Measurements from ENCODE around the gene SLC9A1. TPM values are rescaled to one million over a fixed set of nuclear protein-coding genes. Genes with fewer than 3 reads are reported as not detected.

SLC9A1 gene
- total and polyA plus RNA-seq, 10 of the 15 experiments (the other 5 are each of a cell fraction or from before 2014, with no cell fraction given): 0.87 to 21.4 (median 4.3) TPM

GRCh38 chr1:27201295-27201694 lies 46.4 kb upstream of the SLC9A1 start (continued):
- TF ChIP-seq MLLT1 (IDR thresholded peaks at IDR 0.05): no peak
- TF ChIP-seq MXI1 (IDR thresholded peaks at IDR 0.05; ENCODE audit: low read depth, low read length): no peak
- no peak for TF ChIP-seq TCF7 (IDR thresholded peaks at IDR 0.05; ENCODE audit: borderline replicate concordance)
- TF ChIP-seq SMAD1 (IDR thresholded peaks at IDR 0.05; ENCODE audit: low read depth, partially characterized antibody): no peak
- TF ChIP-seq JUNB (IDR thresholded peaks at IDR 0.05): no peak
- TF ChIP-seq NFYA (IDR thresholded peaks at IDR 0.05; ENCODE audit: borderline replicate concordance, low read depth, low read length): no peak
- TF ChIP-seq MTA3 (IDR thresholded peaks at IDR 0.05; ENCODE audit: borderline replicate concordance, low read length): no peak
- no peak for TF ChIP-seq TARDBP (IDR thresholded peaks at IDR 0.05; ENCODE audit: borderline replicate concordance)

GRCh38 chr1:27193194-27193593 lies 38.3 kb upstream of the SLC9A1 start:
- WGBS (ENCODE audit: insufficient coverage, insufficient replicate concordance, low lambda C conversion rate, missing lambda C conversion rate): 100% methylated on average over 1 of the region's 1 CpG
- Histone ChIP-seq H3K4me1 (ENCODE audit: control insufficient read depth, insufficient read depth, low read length) (no peaks in the 10 kb centered on the region), H4K20me1 (ENCODE audit: control insufficient read depth, insufficient read depth) (no peaks in the 10 kb centered on the region), H3K9me3 (replicated peaks; ENCODE audit: control insufficient read depth, insufficient read depth, low read length) (no peaks in the 10 kb centered on the region), H3K27me3 (replicated peaks in 1 of 2; ENCODE audit: control insufficient read depth in 2 of 2, insufficient read depth in 2 of 2, low read length in 1 of 2) (no peaks in the 10 kb centered on the region; a peak in 1 of 4 replicates), H3K27ac (ENCODE audit: control insufficient read depth, insufficient read depth) (no peak overlapping the region), H2AFZ (ENCODE audit: control insufficient read depth, low read depth, low read length) (no peak overlapping the region), H3K4me2 (ENCODE audit: control insufficient read depth, insufficient read depth) (no peak overlapping the region), H3K36me3 (ENCODE audit: control insufficient read depth in 2 of 2, insufficient read depth in 2 of 2, low read length in 1 of 2) (no peaks in the 10 kb centered on the region), H3K4me3 (no peak overlapping the region), H3K79me2 (ENCODE audit: control insufficient read depth, insufficient read depth, low read length) (no peaks in the 10 kb centered on the region), H3K9ac (ENCODE audit: control insufficient read depth, insufficient read depth, low read length) (no peak overlapping the region)
- RAD21 ChIA-PET (ENCODE audit: unreplicated experiment): no interaction called here
- no peak for FAIRE-seq
- CTCF ChIA-PET: interaction anchor here (7.0 kb wide), 1 partner anchor 92 kb away, joined by 108 read pairs; no protein-coding TSS in a partner anchor
- TF ChIP-seq CHD2 (IDR thresholded peaks at IDR 0.05; ENCODE audit: borderline replicate concordance, low read depth, low read length) (no peak), HDGF (IDR thresholded peaks at IDR 0.05) (no peak), SUZ12 (IDR thresholded peaks at IDR 0.05; ENCODE audit: unreplicated experiment) (no peak), KDM1A (IDR thresholded peaks at IDR 0.05; ENCODE audit: borderline replicate concordance) (no peak), IRF4 (IDR thresholded peaks at IDR 0.05; ENCODE audit: low read depth, low read length) (no peak)
- no peak for DNase-seq (ENCODE audit: low read depth, low spot score)
- in situ Hi-C loops (cut with MboI): no loop called here
- SMC1A ChIA-PET (ENCODE audit: uncharacterized antibody, unreplicated experiment): interaction anchor here (1.1 kb wide), 1 partner anchor 13 kb away, joined by 3 read pairs; no protein-coding TSS in a partner anchor
- ATAC-seq: no peak
- POLR2A ChIA-PET: no interaction called here
- no TSS peak for BruUV-seq (replicated peaks)
- intact Hi-C loops (cut with micrococcal nuclease; ENCODE audit: unreplicated experiment): no loop called here

Data from GM12878 (cell line).